Upper lobe of right lung (tissue), 1 donor: Measurements from ENCODE around the gene MAP3K13. TPM values are rescaled to one million over a fixed set of nuclear protein-coding genes. Genes with fewer than 3 reads are reported as not detected.
"Not testable (repeated sequence)": the region's sequence is repeated elsewhere in the genome, so short reads cannot be mapped to it uniquely, and the experiment has no call there.

ENCODE experiments used
- ATAC-seq: fragments of 200-7000 bp; cut with Tn5 transposase; one replicate; pipeline ENCODE4 v1.9.1; 2020; ENCODE audit warnings: mild to moderate bottlenecking, moderate library complexity
- DNase-seq: peaks from one replicate; pipeline ENCODE4 v3.0.0-alpha.2; 2020
- H3K27ac ChIP-seq: fragments of 200-600 bp; one replicate; pipeline ENCODE4 v1.8.0; 2022
- H3K27me3 ChIP-seq: fragments of 200-600 bp; one replicate; pipeline ENCODE4 v1.8.0; 2022; ENCODE audit warnings: mild to moderate bottlenecking
- H3K36me3 ChIP-seq: fragments of 200-600 bp; one replicate; pipeline ENCODE4 v1.8.0; 2022
- H3K4me1 ChIP-seq: fragments of 200-600 bp; one replicate; pipeline ENCODE4 v1.8.0; 2022
- H3K4me3 ChIP-seq: fragments of 200-600 bp; one replicate; pipeline ENCODE4 v1.8.0; 2022; ENCODE audit warnings: mild to moderate bottlenecking
- H3K9me3 ChIP-seq: fragments of 200-600 bp; one replicate; pipeline ENCODE4 v1.8.0; 2022
- intact Hi-C: fragments of 100-400 bp; cut with DNase I; formaldehyde crosslinking; loops from one replicate; pipeline ENCODE4 v1.11.0; 2022
- total RNA-seq: library from RNA; stranded (reverse); fragmentation: NEBNext Ultra II Directional; extraction: Animal tissue kit (Norgen Biotek cat#: 25700); gene quantifications from one replicate; pipeline ENCODE4 v1.2.1, GENCODE V29; 2021
- TF ChIP-seq, protein P1 (sequence below): fragments of 200-600 bp; IDR thresholded peaks from one replicate; pipeline ENCODE4 v1.8.0; 2022; ENCODE audit warnings: antibody characterized with exemption
- donor health status: DM: no; HTN: yes; CAD: no; lungs with severe emphysema.

Gene MAP3K13
- total RNA-seq, 1 donor from 2014 or later = 37.6 TPM

DNA sequence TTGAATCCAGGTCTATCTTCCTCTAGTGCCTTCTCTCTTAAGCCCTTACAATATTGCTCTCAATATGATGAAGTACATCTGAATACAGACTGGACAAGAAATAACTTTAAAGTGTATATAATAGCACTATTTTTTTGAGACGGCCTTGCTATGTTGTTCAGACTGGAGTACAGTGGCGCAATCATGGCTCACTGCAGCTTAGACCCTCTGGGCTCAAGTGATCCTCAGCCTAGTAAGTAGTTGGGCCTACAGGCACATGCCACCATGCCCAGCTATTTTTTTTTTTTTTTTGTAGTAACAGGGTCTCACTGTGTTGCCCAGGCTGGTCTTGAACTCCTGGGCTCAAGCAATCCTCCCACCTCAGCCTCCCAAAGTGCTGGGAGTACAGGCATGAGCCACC lies 53.6 kb downstream of the MAP3K13 start:
- H3K27me3 ChIP-seq = no peaks in the 10 kb centered on the region
- DNase-seq = no peak
- no peak overlapping the region for H3K4me3 ChIP-seq
- peak; percentile 78 for ATAC-seq
- no peak overlapping the region for H3K27ac ChIP-seq
- no peaks in the 10 kb centered on the region for H3K36me3 ChIP-seq
- no peaks in the 10 kb centered on the region for H3K4me1 ChIP-seq
- intact Hi-C loops = no loop called here
- TF ChIP-seq, protein P1, sequence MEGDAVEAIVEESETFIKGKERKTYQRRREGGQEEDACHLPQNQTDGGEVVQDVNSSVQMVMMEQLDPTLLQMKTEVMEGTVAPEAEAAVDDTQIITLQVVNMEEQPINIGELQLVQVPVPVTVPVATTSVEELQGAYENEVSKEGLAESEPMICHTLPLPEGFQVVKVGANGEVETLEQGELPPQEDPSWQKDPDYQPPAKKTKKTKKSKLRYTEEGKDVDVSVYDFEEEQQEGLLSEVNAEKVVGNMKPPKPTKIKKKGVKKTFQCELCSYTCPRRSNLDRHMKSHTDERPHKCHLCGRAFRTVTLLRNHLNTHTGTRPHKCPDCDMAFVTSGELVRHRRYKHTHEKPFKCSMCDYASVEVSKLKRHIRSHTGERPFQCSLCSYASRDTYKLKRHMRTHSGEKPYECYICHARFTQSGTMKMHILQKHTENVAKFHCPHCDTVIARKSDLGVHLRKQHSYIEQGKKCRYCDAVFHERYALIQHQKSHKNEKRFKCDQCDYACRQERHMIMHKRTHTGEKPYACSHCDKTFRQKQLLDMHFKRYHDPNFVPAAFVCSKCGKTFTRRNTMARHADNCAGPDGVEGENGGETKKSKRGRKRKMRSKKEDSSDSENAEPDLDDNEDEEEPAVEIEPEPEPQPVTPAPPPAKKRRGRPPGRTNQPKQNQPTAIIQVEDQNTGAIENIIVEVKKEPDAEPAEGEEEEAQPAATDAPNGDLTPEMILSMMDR = no peak
- H3K9me3 ChIP-seq = no peaks in the 10 kb centered on the region

DNA sequence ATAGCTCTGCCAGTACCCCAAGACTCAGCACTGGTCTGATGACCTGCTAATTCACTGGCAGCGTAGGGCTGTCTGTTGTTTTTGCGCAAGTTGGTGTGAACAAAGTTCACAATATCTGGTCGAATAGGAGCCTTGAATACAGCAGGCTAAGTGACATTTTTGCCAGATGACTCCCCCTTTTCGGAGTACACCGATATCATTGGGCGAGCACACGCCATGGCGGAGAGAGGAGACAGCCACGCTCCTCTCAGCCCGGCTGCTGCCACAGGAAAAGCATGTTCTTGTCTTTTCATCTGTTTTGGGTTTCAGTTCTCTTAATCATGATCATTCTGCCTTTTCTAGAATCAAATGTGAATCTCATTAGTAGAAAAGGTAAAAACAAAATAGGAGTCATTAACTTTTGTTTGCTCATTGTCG lies 55.6 kb downstream of the MAP3K13 start:
- H3K27me3 ChIP-seq, intact Hi-C loops, DNase-seq, ATAC-seq, H3K9me3 ChIP-seq, H3K27ac ChIP-seq, H3K4me1 ChIP-seq, H3K36me3 ChIP-seq, H3K4me3 ChIP-seq: not testable (repeated sequence)

DNA sequence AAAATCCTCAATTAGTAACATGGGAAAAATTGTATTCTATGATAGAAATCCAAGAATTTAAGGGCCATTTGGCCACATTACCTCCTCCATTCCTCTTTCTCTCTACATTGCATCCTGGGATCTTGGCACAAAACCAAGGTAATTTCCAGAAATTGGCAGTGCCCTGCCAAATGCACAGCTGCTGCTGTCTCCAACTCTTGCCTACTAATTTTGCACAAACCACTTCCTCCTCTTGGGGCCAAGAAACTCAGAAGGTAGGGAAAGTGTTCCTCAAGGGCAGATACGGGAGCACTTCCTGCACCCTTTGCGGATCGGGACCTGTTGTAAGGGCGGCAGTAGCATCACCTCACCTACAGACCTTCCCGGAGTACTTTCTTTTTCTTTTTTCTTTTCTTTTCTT lies 57.8 kb downstream of the MAP3K13 start:
- ATAC-seq (peak; percentile 87), DNase-seq (no peak)
- H3K27ac ChIP-seq = no peak overlapping the region
- TF ChIP-seq, protein P1 = no peak
- no peak overlapping the region for H3K4me3 ChIP-seq
- H3K9me3 ChIP-seq = no peaks in the 10 kb centered on the region
- no peaks in the 10 kb centered on the region for H3K27me3 ChIP-seq
- no peaks in the 10 kb centered on the region for H3K36me3 ChIP-seq
- H3K4me1 ChIP-seq = no peaks in the 10 kb centered on the region
- intact Hi-C loops = no loop called here

DNA sequence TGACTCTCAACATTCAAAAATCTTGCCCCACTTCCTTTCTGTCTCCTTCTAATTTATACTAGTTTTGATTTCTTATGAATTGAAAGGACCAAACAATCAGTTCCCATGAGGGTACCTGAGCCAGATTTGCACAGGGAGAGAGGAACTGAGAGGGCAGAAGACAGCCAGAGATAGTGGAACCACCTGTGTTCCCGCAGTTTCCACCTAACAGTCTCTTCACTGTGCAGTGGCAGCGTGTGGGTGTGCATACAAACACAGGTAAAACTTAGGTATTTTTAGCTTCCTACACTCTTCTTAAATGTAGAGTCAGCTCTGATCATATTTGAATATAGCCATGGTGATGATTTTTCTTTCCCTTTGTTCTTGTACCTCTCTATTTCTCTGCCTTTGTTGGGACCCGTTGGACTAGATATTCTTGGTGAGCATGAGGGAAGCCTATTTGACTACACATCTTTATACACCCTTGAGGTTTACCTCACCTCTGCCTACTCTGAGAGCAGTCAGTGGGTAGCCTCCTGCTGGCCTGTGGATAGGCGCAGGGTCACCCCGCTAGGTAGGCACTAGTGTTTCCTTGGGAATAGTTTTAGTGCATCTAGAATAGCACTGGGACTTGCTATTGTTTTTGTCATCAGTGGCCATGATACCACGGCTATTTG lies 58.8 kb downstream of the MAP3K13 start:
- intact Hi-C loops = no loop called here
- TF ChIP-seq, protein P1 = no peak
- H3K9me3 ChIP-seq = no peaks in the 10 kb centered on the region
- no peaks in the 10 kb centered on the region for H3K4me1 ChIP-seq
- H3K4me3 ChIP-seq = no peak overlapping the region
- H3K27me3 ChIP-seq = no peaks in the 10 kb centered on the region
- DNase-seq = no peak
- ATAC-seq = no peak
- H3K27ac ChIP-seq = no peak overlapping the region
- no peaks in the 10 kb centered on the region for H3K36me3 ChIP-seq

DNA sequence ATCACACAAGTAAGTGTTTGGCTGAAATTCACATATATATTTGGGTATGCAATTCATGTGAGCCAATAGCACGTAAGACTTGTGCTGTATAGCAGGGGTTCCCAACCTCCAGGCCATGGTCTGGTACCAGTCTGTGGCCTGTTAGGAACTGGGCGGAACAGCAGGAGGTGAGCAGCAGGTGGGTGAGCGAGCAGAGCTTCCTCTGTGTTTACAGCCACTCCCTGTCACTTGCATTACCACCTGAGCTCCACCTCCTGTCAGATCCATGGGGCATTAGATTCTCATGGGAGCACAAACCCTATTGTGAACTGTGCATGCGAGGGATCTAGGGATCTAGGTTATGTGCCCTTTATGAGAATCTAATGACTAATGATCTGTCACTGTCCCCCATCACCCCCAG lies 59.7 kb downstream of the MAP3K13 start:
- H3K27ac ChIP-seq = no peak overlapping the region
- H3K27me3 ChIP-seq = no peaks in the 10 kb centered on the region
- intact Hi-C loops = no loop called here
- H3K4me3 ChIP-seq = no peak overlapping the region
- H3K9me3 ChIP-seq = no peaks in the 10 kb centered on the region
- no peak for DNase-seq
- no peaks in the 10 kb centered on the region for H3K4me1 ChIP-seq
- ATAC-seq = no peak
- no peaks in the 10 kb centered on the region for H3K36me3 ChIP-seq
- TF ChIP-seq, protein P1 = no peak

DNA sequence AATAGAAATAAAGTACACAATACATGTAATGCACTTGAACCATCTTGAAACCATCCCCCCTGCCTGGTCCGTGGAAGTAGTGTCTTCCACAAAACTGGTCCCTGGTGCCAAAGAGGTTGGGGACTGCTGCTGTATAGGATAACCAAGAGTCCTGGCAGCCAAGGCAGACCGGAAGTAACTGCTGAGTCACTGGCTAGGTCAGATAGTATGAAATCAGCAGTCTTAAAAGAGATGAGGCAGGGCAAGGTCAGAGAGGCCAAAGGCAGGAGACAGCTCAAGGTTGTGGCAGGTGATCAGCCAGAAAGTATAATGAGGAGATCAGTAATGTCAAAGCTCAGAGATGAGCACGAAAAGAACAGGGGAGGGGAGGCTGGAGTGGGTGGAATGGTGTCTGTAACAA lies 60.2 kb downstream of the MAP3K13 start:
- no peaks in the 10 kb centered on the region for H3K9me3 ChIP-seq
- H3K27ac ChIP-seq = no peak overlapping the region
- intact Hi-C loops = no loop called here
- no peak for DNase-seq
- peak; percentile 51 for ATAC-seq
- TF ChIP-seq, protein P1 = no peak
- no peak overlapping the region for H3K4me3 ChIP-seq
- no peaks in the 10 kb centered on the region for H3K4me1 ChIP-seq
- no peaks in the 10 kb centered on the region for H3K36me3 ChIP-seq
- no peaks in the 10 kb centered on the region for H3K27me3 ChIP-seq
